Fibroblast of skin of right biceps (primary cell): ENCODE data around the gene ACOX2.

Experiments used
- DNase-seq: peaks from one replicate; pipeline ENCODE4 v3.0.0-alpha.2; 2013

Gene ACOX2

DNA sequence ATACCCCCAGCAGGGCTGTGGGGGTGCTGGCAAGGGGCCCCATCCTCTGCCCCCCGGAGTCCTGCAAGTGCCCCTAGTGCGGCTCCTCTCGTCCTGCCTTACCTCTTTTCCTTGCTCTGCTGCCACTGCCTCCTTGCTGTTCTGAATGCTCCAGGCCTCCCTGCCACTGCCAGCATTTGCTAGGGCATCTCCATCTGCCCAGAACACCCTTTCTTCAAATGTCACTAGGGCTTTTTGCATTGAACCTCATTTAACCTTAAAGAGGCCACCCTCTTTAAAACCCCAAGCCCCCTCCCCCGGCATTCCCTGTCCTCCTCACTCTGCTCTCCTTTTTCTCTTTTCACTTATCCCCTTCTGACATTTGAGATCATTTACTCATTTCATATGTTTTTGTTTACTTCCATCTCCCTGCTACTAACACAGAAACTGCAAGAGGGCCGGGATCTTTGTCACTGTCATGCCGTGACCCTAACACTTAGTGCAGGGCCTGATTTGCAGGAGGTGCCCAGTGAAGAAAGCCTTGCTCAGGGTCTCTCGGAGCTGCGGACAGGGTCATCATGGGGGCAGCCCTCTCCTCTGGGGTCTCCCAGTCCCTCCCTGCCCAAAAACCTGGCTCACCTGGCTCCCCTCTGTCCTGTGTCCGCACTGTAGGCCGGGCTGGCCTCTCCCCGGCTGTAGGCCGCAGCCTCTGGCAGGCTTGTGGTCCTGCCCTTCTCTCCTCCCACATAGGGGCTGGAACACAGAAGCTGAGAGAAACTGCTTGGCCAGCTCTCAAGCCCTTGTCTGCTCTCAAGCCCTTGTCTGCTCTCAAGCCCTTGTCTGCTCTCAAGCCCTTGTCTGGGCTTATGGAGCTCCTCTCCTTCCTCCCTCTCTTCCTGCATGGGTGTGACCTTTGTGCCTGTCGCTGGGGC is at the start of gene ACOX2:
ACOX2 (minus strand) TSS at position 690 of the 911 bp plus-strand sequence. CDS start 2,084 bp downstream, outside the sequence.
- DNase-seq = peak; percentile 42

DNA sequence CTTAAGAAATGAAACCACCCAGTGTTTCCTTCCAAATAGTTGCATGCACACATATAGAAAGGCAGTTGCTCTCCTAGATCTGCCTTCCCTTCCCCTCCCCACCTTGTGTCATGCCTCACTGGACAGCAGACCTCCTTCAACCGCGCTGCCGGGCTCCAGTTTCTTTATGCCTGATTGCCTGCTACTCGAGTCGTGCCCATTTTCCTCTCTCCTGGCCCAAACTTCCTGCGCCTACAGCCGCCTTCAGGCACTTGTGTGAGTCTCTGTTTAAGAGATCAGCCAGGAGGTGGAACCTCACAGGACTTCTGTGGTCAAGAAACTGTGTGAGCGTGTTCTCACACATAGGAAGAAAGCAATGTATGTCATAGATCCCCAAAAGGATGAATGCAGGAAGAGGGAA is 49.0 kb upstream of the ACOX2 start:
- DNase-seq = no peak

DNA sequence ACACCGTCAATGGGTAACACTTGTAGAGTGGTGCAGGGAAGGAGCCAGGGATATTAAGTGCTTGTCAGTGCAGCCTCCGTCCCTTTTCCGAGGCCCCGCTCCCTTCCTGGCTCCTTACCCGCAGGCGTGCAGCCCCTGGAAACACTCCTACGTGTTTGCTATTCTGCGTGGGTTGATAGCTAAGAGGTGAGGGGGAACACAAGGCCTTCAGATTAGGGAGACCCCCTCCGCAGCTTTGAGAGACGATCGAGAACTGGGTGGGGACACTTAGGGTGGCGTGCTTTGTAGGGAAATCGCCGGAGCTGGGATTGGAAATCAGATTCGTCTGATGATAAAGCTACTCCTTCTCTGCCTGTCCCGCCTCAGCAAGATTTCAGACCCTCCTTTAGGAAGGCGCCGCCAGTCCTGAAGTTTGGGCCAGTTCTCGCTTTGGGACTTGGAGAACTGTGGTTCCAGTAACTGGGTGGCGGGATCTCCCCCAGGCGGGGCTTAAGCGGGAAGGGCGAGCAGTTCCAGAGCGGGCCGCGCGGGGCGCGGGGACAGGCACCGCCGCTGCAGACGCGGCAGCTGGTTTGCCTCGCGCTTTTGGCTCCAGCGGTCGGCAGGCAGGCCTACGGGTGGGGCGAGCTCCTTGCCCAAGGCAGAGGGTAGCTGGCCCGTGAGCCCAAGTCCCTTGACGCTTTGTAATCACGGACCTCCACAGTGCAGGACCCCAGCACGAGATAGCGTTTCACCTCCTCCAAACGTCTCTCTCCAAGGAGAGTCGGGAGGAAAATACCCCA is 48.2 kb upstream of the ACOX2 start:
- DNase-seq = peak; percentile 66

DNA sequence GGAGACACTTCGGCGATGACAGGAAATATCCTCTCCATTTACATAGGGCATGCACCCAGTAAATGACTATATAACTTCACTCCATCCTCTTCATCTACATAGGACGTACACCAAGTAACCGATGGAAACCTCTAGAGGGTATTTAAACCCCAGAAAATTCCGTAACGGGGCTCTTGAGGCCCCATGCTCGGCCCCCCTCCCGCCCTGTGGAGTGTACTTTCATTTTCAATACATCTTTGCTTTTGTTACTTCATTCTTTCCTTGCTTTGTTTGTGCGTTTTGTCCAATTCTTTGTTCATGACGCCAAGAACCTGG is 47.7 kb upstream of the ACOX2 start:
- DNase-seq = no peak

DNA sequence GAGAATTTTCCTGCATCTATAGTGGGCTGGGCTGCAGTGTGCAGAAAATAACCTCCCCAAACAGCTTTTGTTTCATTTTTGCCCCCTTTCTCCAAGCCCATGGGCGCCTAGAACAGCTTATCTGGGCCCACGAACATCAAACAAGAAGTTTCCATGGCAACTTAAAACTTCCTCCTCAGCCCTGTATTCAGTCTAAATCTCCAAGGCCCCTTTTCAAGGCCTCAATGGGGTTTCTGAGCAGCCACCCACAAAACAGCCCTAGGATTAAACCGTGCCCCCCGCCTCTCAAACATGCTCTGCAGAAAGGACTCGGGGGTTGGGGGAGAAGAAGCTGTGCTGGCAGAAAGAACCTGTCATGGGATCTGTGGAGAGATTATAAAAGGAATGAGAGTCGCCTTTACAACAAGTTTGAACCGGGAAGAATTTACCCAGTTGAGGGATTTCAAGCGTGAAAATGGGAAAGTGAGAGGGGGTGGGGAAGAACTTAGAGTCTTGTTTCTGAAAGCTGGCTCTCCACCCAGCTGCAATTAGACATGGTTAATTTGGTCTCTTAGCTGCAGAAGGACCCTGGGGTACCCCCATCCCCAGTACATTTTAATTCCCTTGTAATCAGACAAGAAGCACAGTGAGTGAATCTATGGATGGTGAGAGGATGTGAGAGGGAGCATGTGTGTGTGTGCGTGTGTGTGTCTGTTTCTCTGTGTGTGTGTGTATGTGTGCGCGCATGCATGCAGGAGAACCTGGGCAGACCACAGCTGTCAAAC is 44.5 kb upstream of the ACOX2 start:
- DNase-seq = no peak

DNA sequence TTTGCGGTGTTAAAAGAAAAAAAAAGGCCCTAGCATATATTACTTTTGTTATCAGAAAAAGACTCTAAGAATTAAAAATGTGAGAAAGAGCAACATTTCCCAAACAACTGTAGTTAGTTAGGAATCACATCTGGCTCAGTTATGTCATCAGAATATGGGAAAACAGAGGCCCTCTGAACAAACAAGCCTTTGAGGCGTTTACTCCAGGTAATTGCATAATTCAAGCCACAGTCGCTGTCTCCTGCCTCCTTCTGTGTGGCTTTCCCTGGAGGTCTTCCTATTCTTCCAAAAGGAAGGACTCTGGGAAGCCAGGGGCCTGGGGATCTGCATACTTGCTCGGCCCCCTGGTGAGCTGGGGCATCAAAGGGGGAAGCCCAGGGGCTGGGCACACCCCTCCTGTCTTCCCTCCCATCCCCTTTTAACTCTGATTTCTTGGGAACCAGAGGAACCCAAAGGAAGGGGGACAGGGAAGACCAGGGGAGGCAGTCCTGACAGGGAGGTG is 43.9 kb upstream of the ACOX2 start:
- no peak for DNase-seq

DNA sequence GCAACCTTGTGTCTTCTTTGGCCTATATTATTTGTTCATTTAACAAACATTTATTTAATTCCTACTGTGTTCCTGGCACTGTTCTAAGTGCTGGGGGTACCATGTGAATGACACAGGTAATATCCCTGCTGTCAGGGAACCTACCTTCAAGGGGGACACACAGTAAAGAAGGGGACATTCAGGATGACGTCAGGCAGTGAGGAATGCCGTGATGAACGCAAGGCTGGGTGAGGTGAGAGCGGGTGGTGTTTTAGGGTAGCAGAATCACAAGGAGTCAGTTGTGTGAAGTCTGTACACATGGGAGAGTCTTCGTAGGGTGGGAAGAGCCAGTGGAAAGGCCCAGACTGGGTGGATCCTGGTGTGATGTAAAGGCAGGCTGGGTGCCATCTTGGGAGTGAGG is 41.9 kb upstream of the ACOX2 start:
- no peak for DNase-seq

DNA sequence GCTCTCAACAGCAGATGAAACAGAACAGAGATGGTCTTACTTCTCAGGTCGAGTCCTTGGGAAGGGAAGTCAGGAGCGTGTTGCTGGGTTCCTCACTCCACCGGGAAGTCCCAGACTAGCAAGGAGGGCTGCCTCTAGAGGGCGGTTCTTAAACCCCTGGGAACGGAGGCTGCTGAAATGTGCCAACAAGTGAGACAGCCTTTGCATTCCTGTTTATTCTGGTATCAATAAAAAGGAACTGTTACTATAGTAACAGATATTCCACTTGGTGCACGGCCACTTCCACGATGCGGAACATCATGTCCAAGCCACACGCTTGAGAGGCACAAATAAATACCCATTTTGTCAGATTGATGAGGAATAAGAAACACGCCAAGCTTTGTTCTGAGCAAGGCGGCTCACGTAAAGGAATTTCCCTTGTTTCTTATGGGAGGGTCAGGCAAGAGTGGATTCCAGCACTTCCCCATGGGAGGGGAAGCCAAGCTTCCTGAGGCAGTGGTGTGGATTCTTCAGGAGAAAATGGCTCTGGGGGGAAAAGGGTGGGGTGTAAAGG is 40.4 kb upstream of the ACOX2 start, which contains the start of gene FAM107A:
FAM107A (minus strand) TSS at position 123 of the 553 bp plus-strand sequence. CDS start 7,531 bp downstream, outside the sequence.
- peak; percentile 52 for DNase-seq

DNA sequence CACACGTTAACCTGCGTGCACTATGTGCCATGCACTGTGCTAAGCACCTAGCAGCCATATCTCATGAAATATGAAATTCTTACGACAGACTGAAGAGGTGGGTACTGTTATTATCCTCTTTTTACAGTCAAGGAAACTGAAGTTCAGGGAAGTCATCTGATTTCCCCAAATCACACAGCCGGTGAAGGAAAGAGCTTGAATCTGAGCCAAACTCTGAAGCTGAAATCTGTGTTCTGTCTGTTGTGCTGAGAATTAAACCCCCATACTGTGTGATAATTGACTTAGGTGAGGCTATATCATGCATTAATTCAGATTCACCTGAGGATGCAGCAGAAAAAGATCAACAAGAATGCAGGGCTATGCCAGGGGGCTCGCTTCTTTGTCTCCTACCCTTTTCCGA is 39.7 kb upstream of the ACOX2 start:
- DNase-seq = no peak

DNA sequence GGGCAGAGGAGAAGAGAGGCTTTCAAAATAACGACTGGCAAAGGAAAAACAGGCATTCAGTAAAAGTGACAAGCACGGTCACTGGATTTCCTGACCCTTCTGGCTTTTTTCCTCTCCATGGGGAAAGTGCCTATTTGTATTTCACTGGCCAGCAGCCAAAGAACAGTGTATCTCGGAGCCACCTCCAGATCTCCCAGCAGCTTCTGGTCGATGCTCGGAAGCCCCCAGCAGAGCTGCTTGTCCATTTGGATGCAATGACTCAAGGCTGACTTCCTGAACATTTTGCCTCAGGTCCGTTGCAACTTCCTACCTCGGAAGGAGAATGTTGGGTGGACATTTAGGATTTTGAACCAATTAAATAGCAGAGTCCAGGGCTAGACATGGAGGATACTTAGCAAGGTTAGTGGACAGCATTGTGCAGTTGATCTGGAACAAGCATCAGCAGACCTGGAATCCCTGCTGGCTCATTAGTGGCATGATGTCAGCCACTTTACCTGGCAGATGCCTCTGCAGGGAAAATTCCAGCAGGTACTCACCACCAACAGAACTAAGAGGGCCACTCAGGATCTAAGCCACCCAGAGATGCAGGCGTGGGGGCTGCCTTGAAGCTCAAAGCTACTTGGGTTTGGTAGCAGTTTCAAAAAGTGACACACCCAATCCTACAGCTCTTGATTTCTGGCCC is 39.1 kb upstream of the ACOX2 start:
- no peak for DNase-seq

DNA sequence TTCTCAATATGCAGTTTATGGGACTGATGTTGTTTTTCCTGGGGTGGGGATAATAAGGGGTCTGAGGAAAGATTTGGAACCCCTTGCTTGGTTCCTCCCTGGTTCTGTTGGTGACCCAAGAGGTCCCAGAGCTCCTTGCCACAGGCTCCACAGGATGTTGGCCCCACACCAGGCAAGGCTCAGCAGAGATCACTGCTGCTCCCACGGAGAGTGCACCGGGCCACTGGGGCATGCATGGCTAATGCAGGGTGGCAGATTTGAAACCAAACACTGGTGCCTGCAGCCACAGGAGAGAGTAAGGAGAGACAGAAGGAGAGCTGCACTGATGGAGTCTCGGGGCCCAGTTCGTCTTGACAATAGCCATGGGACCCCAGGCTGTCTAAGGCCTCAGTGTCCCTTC is 37.7 kb upstream of the ACOX2 start:
- DNase-seq = no peak

DNA sequence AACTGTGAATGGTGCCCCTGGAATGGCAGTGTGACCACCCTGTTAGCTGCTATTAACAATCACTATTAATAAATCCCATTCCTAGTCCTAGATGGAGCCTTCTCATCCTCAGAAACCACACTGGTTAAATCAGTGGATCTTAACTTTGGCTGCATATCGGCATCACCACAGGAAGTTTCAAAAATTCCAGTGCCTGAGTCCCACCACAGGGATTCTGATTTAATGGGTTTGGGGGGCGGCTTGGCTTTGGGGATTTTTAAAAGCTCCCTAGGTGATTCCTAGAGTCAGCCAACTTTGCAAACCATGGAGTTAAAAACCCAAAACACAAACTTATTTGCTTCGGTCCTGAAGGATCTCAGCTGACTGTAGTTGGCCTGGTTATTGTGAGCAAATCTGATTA is 37.1 kb upstream of the ACOX2 start:
- DNase-seq = no peak

DNA sequence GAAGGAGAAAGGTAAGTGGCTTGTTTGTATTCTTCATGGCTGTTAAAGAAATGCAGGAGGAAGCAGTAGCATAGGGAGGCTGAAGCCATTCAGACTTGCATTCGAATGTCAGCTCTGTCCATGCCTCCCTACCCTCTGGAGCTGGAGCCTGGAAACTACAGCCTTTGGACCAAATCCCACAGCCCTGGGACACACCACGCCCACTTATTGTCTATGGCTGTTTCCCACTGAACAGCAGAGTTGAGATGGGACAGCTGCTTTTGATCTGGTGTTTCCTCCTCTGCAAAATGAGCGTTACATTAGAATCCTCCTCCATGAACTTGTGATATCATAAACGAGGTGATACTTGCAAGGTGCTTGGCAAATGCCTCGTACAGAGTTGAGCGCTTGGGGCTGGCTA is 36.6 kb upstream of the ACOX2 start:
- no peak for DNase-seq

DNA sequence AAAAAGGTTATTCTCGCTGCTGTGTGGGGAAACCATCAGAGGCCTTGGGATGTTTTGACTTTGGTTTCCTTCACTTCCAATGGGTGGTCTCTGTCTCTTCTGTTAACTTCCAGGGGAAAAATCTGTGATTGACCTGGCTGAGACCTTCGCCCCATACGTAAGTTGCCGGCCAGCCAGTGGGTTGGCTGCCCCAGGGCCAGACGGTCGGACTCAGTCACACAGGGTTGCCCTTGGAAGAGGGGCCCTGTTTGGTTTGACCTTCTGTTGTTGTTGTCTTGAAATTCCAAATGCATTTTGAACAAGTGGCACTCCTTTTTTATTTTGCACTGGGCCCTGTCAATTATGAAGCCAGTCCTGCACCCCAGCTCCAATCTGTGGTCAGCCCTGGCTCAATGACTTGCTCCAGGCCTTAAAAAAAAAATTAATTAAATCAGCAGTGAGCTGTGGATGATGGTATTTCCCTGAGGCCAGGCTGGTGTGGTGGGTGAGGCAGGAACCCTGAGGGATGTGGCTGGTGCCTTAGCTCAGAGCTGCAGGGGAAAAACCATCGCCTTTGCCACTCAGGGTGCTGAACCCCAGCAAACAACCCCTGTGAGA is 35.7 kb upstream of the ACOX2 start:
- no peak for DNase-seq

DNA sequence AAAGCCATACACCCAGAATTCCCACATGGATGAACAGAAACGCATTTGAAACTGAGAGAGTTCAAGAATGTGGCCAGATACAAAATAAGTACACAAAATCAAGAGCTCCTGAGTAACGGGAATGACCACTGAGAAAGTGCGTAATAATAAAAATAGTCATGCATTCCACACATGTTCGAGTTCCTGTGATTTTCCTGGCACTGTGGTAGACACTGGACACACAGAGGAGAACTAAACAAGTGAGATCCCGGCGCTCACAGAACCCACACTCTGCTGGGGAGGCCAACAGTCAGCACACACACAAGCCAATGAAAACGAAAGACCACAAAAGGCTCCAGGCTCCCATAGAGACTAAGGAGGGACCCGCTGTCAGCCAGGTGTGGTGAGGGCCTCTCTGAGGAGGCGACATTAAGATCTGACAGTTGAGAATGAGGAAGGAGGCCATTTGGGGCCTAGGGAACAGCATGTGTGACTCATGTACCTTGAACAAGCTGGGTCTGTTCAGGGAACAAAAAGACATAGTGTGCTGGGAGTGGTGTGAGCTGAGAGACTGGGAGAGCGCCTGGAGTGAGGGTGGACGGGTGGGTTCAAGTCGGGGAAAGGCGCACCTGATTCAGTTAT is 35.1 kb upstream of the ACOX2 start:
- no peak for DNase-seq

DNA sequence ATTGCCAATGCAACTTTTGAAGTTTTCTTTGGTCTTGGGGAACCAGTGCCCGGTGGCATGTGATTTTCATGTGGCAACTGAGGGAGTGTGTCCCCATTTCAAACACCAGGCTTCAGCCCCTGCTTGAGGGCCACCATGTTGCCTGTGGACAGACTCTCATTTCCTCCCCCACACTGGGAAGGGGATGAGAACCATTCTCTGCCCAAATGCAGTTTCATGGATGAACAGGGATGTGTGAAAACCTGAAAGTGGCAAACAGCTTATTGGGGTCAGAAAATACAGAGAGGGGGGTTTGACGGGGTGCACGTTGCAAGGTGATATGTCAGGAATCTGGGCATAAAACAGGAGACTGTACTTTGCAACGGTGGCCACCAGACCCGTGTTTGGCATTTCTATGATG is 33.9 kb upstream of the ACOX2 start:
- DNase-seq = no peak

DNA sequence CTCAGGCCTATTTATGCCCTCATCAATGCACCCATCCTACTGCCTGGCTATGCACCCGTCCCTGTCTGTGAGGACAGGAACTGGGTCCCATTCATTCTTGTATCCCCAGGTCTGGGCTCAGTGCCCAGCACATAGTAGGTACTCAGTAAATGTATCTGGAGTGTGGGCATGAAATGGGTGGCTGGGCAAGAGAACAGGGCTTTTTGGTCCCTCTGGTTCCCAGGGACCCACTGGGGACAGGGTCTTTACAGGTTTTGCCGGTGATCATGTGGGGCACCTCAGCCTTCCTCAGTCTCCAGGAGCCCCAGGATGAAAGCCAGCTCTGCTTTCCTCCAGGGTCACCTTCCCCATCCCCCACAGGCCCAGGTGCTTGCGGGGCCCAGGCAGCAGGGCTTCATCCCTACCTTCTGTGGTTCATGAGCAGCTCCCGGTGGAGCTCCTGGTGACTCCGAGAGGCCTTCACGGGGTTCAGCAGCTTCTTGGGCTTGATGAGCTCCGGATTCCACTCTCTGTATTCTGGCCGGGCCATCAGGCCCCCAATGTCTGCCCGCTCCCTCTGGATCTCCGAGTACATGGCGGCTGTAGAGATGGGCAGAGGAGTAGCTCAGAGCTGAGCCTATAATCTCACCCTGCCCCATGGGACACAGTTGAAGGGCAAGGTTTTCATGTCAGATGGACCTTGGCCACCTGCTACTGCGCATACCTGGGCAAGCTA is 32.5 kb upstream of the ACOX2 start:
- DNase-seq = no peak

DNA sequence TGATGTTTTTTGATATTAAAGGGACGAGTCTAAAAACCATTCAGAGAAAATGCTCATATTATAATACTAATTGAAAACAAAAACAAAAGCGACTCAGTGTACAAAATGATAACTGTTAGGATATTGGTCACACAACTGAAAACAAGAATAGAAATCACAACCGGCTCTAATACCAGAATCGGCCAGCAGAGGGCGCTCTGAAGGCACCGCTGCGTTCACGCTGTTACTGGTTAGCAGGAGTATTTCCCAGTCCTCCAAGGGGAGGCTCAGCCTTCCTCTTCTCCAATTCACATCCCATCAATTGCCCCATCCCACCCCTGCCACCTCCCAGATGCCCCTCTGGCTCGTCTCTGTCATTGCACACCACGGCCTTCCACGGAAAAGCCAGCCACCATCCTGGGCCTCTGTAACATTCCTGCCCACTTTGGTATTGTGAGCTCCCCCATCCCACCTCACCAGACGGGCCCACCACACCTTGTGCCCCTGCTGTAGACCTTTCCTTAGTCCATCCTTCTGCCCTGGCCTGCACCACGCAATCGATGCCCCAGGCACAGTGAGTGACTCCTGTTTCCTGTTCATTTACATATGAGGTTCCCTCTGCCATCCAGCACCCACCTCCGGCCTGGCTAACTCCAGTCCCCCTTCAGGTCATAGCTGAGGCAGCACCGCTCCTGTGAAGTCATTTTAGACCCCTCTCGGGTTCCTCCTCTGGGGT is 31.7 kb upstream of the ACOX2 start:
- DNase-seq = peak; percentile 64

DNA sequence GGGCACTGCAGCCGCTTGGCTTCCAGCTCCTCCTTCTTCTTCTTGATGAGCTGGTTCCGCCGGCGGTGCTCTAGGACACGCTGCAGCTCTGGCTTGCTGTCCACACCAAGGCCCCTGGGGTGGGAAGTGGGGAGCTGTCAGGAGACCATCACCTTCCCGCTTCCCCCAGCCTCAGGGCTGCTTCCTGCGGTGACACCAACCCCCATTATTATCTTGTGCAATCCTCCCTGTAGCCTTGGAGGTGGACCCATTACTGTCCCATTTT is 30.2 kb upstream of the ACOX2 start:
- no peak for DNase-seq
